Adrenal gland (tissue), 12 donors: ENCODE data around the gene LPAR5. TPM values are rescaled to one million over a fixed set of nuclear protein-coding genes. Genes with fewer than 3 reads are reported as not detected.

ENCODE experiments used
- DNase-seq, 7 donors: peaks; one replicate each; pipeline ENCODE4 v3.0.0-alpha.2; 2019 to 2020
- H3K27ac ChIP-seq, 5 donors: fragments of 200-600 bp; sonication (generic) in 4 of 5; 1 replicate in 3 of 5; 2 replicates in 2 of 5; pipeline versions ENCODE4 v1.5.1 to v1.8.0; 2016 to 2020; ENCODE audit warnings: mild to moderate bottlenecking in 1 of 5
- H3K27me3 ChIP-seq: fragments of 200-600 bp; 2 replicates; pipeline ENCODE4 v1.8.0; 2021
- H3K36me3 ChIP-seq, 2 donors: fragments of 200-600 bp; replicated peaks in 1 of 2; 1 replicate in 1 of 2; 2 replicates in 1 of 2; pipeline versions ENCODE4 v1.5.1 to v1.8.0; 2018 to 2022
- H3K4me1 ChIP-seq, 2 donors: fragments of 200-600 bp; replicated peaks in 1 of 2; 1 replicate in 1 of 2; 2 replicates in 1 of 2; pipeline versions ENCODE4 v1.5.1 to v1.8.0; 2018 to 2021
- H3K4me3 ChIP-seq, 4 donors: fragments of 200-600 bp; sonication (generic) in 3 of 4; one replicate each; pipeline ENCODE4 v1.5.1; 2016 to 2018
- H3K9me3 ChIP-seq, 3 donors: fragments of 200-600 bp; sonication (generic) in 1 of 3; replicated peaks in 1 of 3; 1 replicate in 2 of 3; 2 replicates in 1 of 3; pipeline versions ENCODE4 v1.5.1 to v1.8.0; 2016 to 2021
- POLR2A ChIP-seq, 2 donors: fragments of 450-650 bp; IDR thresholded peaks; one replicate each; pipeline ENCODE4 v1.6.1; 2017; ENCODE audit warnings: antibody characterized with exemption in 2 of 2, mild to moderate bottlenecking in 2 of 2, moderate library complexity in 1 of 2
- WGBS, 4 donors: extraction: QIAGEN DNeasy Blood & Tissue Kit in 2 of 4; methylation state at CpG; one replicate each; pipeline versions ENCODE4 v1.1.5 to v1.1.7; 2013 to 2017; 5-methylcytosine and 5-hydroxymethylcytosine counted together
- intact Hi-C, 2 donors: fragments of 100-400 bp; cut with DNase I; formaldehyde crosslinking; loops; one replicate each; pipeline versions ENCODE4 v1.14.1 to v1.15.0; 2022 to 2023
- polyA plus RNA-seq, 3 donors: library from polyadenylated mRNA; stranded (reverse); fragments of 200-250 nt in 2 of 3; fragments of 350-450 nt in 1 of 3; fragmentation: Illumina TruSeq in 1 of 3; extraction: RNeasy Lipid Tissue Mini Kit (QIAGEN cat#74804) in 1 of 3; gene quantifications; one replicate each; pipeline ENCODE4 v1.2.3, GENCODE V29; 2013 to 2014
- total RNA-seq, 9 donors: library from RNA; depleted of rRNA in 4 of 9; stranded (reverse); fragments of >200 nt in 4 of 9; fragments of 120-200 nt in 1 of 9; fragmentation: NEBNext Ultra II Directional in 1 of 9; extraction: Animal tissue kit (Norgen Biotek cat#: 25700) in 1 of 9; gene quantifications; one replicate each; pipeline versions ENCODE4 v1.1.0 to v1.2.4, GENCODE V29; 2013 to 2023
- TF ChIP-seq, protein P1 (sequence below), 6 experiments: fragments of 450-650 bp in 4 of 6; fragments of 200-600 bp in 2 of 6; sonication (generic) in 1 of 6; IDR thresholded peaks; 1 replicate in 5 of 6; 2 replicates in 1 of 6; pipeline versions ENCODE4 v1.5.1 to v1.8.0; 2016 to 2021; ENCODE audit warnings: antibody characterized with exemption in 6 of 6, mild to moderate bottlenecking in 2 of 6, moderate library complexity in 1 of 6
- donor health status: healthy with polysubstance abuse.
- donor health status: Bipolar disorder and iron deficiency.
- donor health status: DM: yes; HTN: yes; CAD: no.
- donor health status: DM: no; HTN: no; CAD: no.
- donor health status: DM: no; HTN: no; CAD: no.
- donor health status: DM: yes; HTN: yes; CAD: no.

LPAR5 gene
- total and polyA plus RNA-seq, 12 donors, result 0.28 to 11.6 (median 4.7) TPM

DNA sequence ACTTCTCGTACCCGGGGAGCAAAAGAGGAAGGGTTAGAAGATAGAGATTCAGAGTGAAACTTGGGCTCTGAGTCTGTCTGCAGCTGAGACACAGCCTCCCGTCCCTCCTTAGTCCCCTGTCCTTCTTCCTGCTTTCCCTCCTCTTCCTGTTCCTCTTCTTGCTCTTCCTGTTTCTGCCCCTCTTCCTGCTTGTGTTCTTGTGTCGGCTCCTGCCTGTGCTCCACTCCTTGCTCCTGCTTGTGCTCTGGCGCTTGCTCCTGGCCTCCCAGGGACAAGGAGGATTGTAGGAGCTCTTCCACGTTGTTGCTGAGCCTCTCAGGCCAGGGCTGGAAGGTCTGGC, 8.5 kb upstream of the LPAR5 start:
- peak overlapping the region in 2 of 5 donors; percentile 41 to 86 for H3K27ac ChIP-seq
- WGBS, 4 donors, result 52 to 64% (median 61%) methylated on average over 6 of the region's 6 CpGs
- TF ChIP-seq, protein P1, sequence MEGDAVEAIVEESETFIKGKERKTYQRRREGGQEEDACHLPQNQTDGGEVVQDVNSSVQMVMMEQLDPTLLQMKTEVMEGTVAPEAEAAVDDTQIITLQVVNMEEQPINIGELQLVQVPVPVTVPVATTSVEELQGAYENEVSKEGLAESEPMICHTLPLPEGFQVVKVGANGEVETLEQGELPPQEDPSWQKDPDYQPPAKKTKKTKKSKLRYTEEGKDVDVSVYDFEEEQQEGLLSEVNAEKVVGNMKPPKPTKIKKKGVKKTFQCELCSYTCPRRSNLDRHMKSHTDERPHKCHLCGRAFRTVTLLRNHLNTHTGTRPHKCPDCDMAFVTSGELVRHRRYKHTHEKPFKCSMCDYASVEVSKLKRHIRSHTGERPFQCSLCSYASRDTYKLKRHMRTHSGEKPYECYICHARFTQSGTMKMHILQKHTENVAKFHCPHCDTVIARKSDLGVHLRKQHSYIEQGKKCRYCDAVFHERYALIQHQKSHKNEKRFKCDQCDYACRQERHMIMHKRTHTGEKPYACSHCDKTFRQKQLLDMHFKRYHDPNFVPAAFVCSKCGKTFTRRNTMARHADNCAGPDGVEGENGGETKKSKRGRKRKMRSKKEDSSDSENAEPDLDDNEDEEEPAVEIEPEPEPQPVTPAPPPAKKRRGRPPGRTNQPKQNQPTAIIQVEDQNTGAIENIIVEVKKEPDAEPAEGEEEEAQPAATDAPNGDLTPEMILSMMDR (IDR thresholded peaks at IDR 0.05), result no peak
- no peak for TF ChIP-seq POLR2A (IDR thresholded peaks at IDR 0.05)

DNA sequence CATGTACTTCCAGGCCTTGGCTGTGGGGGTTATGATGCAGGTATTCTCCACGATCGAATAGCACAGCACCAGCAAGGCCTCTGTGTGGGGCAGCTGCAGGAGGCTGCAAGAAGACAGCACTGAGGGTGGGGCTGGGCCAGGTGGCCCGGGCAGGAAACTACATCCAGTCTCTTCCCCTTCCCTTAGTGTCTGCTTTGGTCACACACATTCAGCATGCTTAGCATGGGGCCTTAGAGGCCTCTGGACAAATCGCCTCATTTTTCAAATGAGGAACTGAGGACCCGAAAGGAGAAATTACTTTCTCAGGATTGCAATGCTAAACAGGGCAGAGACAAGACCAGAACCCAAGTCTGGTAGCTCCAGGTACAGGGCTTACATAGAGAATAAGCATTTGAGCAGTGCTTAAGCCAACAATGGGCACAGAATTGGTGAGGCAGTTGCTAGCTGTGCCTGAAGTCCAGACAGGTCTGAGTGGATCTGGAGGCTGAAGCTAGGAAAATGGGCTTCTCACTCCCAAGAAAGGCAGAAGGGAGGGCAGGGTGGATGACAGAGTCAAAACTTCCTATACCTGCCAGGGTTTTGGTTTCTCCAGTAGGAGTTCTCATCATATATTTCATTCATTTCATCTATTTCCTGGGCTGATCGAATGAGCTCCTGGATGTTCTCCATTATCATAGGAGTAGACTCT, 8.0 kb upstream of the LPAR5 start:
- Histone ChIP-seq H3K27me3 (no peaks in the 10 kb centered on the region), H3K27ac (peak overlapping the region in 2 of 5 donors; percentile 41 to 86), H3K9me3 (no peaks in the 10 kb centered on the region), H3K4me3 (no peak overlapping the region), H3K4me1 (no peaks in the 10 kb centered on the region), H3K36me3 (peaks cover 0 to 4% of the 10 kb centered on the region in 2 donors)
- TF ChIP-seq POLR2A (IDR thresholded peaks at IDR 0.05), result no peak
- TF ChIP-seq, protein P1 (IDR thresholded peaks at IDR 0.05), result no peak
- peak in 2 of 7 donors; percentile 23 to 38 for DNase-seq
- WGBS, 4 donors, result 74 to 78% (median 75%) methylated on average over 4 to 6 of the region's 6 CpGs
- intact Hi-C loops, result no loop called here

More for the DNA sequence above, 8.5 kb upstream of the LPAR5 start:
- DNase-seq, result peak in 2 of 7 donors; percentile 29 to 36
- H3K27me3 ChIP-seq, result no peaks in the 10 kb centered on the region
- intact Hi-C loops, result no loop called here
- H3K36me3 ChIP-seq, result peaks cover 0 to 4% of the 10 kb centered on the region in 2 donors
- no peaks in the 10 kb centered on the region for H3K4me1 ChIP-seq
- no peak overlapping the region for H3K4me3 ChIP-seq
- H3K9me3 ChIP-seq, result no peaks in the 10 kb centered on the region

DNA sequence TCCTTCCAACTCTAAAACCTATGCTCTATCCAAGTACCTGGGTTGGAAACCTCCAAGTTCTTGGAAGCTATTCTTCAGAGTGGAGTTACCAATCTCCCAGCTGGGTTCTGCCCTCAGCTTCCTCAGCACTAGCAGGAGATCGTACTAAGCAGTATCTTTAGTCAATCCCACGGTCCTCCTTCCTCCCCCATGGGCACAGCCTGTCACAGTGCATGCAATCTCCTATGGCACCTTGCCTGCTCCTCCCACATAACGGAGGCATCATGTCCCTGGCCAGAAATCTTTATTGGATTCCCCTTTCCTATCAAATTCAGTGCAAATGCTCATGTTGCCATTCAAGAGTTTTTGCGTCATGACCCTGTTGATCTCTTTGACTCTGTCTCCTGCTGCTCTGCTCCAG, 5.4 kb upstream of the LPAR5 start:
- no peak for TF ChIP-seq POLR2A (IDR thresholded peaks at IDR 0.05)
- TF ChIP-seq, protein P1 (IDR thresholded peaks at IDR 0.05), result no peak
- Histone ChIP-seq H3K9me3 (no peaks in the 10 kb centered on the region), H3K27me3 (no peaks in the 10 kb centered on the region), H3K4me1 (no peaks in the 10 kb centered on the region), H3K27ac (no peak overlapping the region), H3K36me3 (no peaks in the 10 kb centered on the region), H3K4me3 (no peak overlapping the region)
- WGBS, 4 donors, result 56 to 64% (median 59%) methylated on average over 4 of the region's 4 CpGs
- no peak for DNase-seq
- intact Hi-C loops, result no loop called here

DNA sequence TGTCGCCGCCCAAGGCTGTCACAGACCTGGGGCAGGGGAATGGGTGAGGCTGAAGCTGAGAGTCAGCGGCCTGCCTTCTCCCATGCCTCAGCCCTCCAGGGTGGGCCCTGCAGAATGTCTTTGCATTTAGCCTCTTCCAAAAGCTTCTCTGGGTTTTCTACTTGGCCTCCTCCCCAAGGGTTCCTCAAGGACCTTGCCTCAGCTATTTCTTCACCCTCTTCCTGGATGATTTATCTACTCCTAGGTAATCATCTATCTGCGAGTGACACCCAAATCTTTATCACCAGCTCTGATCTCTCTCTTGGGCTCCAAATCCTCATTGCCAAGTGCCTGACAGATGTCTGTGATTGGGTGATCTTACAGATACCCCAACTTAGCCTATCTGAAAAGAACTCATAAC, 4.7 kb upstream of the LPAR5 start:
- Histone ChIP-seq H3K27me3 (no peaks in the 10 kb centered on the region), H3K4me1 (no peaks in the 10 kb centered on the region), H3K27ac (no peak overlapping the region), H3K9me3 (no peaks in the 10 kb centered on the region), H3K4me3 (no peak overlapping the region), H3K36me3 (no peaks in the 10 kb centered on the region)
- intact Hi-C loops, result no loop called here
- TF ChIP-seq, protein P1 (IDR thresholded peaks at IDR 0.05), result no peak
- TF ChIP-seq POLR2A (IDR thresholded peaks at IDR 0.05), result no peak
- WGBS, 4 donors, result 88 to 96% (median 90%) methylated on average over 4 of the region's 4 CpGs
- DNase-seq, result no peak
